ENCODE results near the gene TMC3. TPM values are rescaled to one million over a fixed set of nuclear protein-coding genes. Genes with fewer than 3 reads are reported as not detected.

Gene TMC3
- polyA plus RNA-seq, 2 of the 4 experiments (the other 2 are of a cell fraction) = not detected

- TF ChIP-seq NFE2L2 (conservative IDR thresholded peaks at IDR 0.05; ENCODE audit: low read length) (no peak), SMC3 (IDR thresholded peaks at IDR 0.05) (no peak), ZC3H11A (IDR thresholded peaks at IDR 0.05) (no peak)
- TF ChIP-seq, protein P1, sequence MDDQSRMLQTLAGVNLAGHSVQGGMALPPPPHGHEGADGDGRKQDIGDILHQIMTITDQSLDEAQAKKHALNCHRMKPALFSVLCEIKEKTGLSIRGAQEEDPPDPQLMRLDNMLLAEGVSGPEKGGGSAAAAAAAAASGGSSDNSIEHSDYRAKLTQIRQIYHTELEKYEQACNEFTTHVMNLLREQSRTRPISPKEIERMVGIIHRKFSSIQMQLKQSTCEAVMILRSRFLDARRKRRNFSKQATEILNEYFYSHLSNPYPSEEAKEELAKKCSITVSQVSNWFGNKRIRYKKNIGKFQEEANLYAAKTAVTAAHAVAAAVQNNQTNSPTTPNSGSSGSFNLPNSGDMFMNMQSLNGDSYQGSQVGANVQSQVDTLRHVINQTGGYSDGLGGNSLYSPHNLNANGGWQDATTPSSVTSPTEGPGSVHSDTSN (IDR thresholded peaks at IDR 0.05) = no peak
Measured at GRCh38 chr15:81291916-81292522, 82.0 kb downstream of the TMC3 start (continued).

- 10% methylated on average over 4 of the region's 4 CpGs for WGBS (ENCODE audit: missing lambda C conversion rate)
- Histone ChIP-seq H3K9me3 (no peaks in the 10 kb centered on the region), H3K4me2 (no peak overlapping the region), H3K27ac (no peak overlapping the region), H3K4me1 (no peaks in the 10 kb centered on the region), H3K4me3 (no peak overlapping the region)
- CTCF ChIA-PET = interaction anchor here (1.0 to 5.4 kb wide), 9 partner anchors 10 to 26 kb away, joined by 3 to 30 read pairs (median 4); no protein-coding TSS in a partner anchor
- POLR2A ChIA-PET = no interaction called here
- TF ChIP-seq HOXA7 (CRISPR knock-in tag; IDR thresholded peaks at IDR 0.05) (no peak), ZNF302 (CRISPR knock-in tag; IDR thresholded peaks at IDR 0.05) (no peak), CHD4 (IDR thresholded peaks at IDR 0.05; ENCODE audit: borderline replicate concordance) (no peak), KDM5A (IDR thresholded peaks at IDR 0.05) (no peak), FOSB (CRISPR knock-in tag; IDR thresholded peaks at IDR 0.05) (no peak), MYC (IDR thresholded peaks at IDR 0.05; ENCODE audit: borderline replicate concordance, low read length) (no peak), GATA3 (IDR thresholded peaks at IDR 0.05; ENCODE audit: borderline replicate concordance) (no peak), E2F6 (IDR thresholded peaks at IDR 0.05; ENCODE audit: borderline replicate concordance, low read depth) (no peak), REST (IDR thresholded peaks at IDR 0.05) (no peak), RARB (CRISPR knock-in tag; IDR thresholded peaks at IDR 0.05) (no peak), ELK1 (IDR thresholded peaks at IDR 0.05; ENCODE audit: low read depth, low read length) (no peak), KDM1A (IDR thresholded peaks at IDR 0.05; ENCODE audit: low read depth) (no peak), CBX2 (IDR thresholded peaks at IDR 0.05; ENCODE audit: borderline replicate concordance, low read depth) (no peak), MAX (IDR thresholded peaks at IDR 0.05) (no peak)
- ATAC-seq = no peak
- no peak for FAIRE-seq
- no peak for DNase-seq (ENCODE audit: low read depth in 1 of 2, low spot score in 1 of 2)
Measured at GRCh38 chr15:81289910-81290309, 84.1 kb downstream of the TMC3 start.

- TF ChIP-seq KDM5A (IDR thresholded peaks at IDR 0.05) (no peak), CTCF (IDR thresholded peaks at IDR 0.05) (no peak)
Measured at GRCh38 chr15:81288616-81289015, 85.4 kb downstream of the TMC3 start.

More at GRCh38 chr15:81288616-81289015, 85.4 kb downstream of the TMC3 start:
- Histone ChIP-seq H3K9me3 (no peaks in the 10 kb centered on the region), H3K4me3 (no peak overlapping the region), H3K27ac (no peak overlapping the region), H3K4me2 (no peak overlapping the region), H3K4me1 (no peaks in the 10 kb centered on the region)
- FAIRE-seq (no peak), ATAC-seq (no peak), DNase-seq (ENCODE audit: low read depth in 1 of 2, low spot score in 1 of 2) (no peak)
- WGBS (ENCODE audit: missing lambda C conversion rate) = 54% methylated on average over 8 of the region's 8 CpGs
- ChIA-PET CTCF (no interaction called here), POLR2A (no interaction called here)
